Left lobe of liver (tissue), 2 donors: Measurements from ENCODE around the gene NTMT1. TPM values are rescaled to one million over a fixed set of nuclear protein-coding genes. Genes with fewer than 3 reads are reported as not detected.

Source experiments
- ATAC-seq: fragments of 200-7000 bp; cut with Tn5 transposase; one replicate; pipeline ENCODE4 v1.9.1; 2020; ENCODE audit warnings: mild to moderate bottlenecking, moderate library complexity
- DNase-seq: peaks from one replicate; pipeline ENCODE4 v3.0.0-alpha.2; 2020; ENCODE audit warnings: low spot score
- total RNA-seq: library from RNA; stranded (reverse); gene quantifications from one replicate; pipeline ENCODE4 v1.2.1, GENCODE V29; 2021
- donor health status: DM: no; HTN: no; CAD: no; lungs with moderate emphysema.
- donor health status: DM: no; HTN: yes; CAD: no.

The NTMT1 gene
- total RNA-seq, 1 donor from 2014 or later, result 19.9 TPM

- DNase-seq, result no peak
Observed at GRCh38 chr9:129672702-129673101, 46.7 kb downstream of the NTMT1 start.

GRCh38 chr9:129673602-129674001 lies 47.6 kb downstream of the NTMT1 start:
- ATAC-seq (no peak), DNase-seq (no peak)

More at GRCh38 chr9:129672702-129673101, 46.7 kb downstream of the NTMT1 start:
- no peak for ATAC-seq

- DNase-seq (no peak), ATAC-seq (no peak)
Observed at GRCh38 chr9:129674229-129674628, 48.3 kb downstream of the NTMT1 start.

- no peak for ATAC-seq
- DNase-seq, result no peak
Observed at GRCh38 chr9:129675620-129676019, 49.7 kb downstream of the NTMT1 start.

- no peak for ATAC-seq
- DNase-seq, result no peak
Observed at GRCh38 chr9:129676287-129676686, 50.3 kb downstream of the NTMT1 start.

- ATAC-seq, result no peak
- no peak for DNase-seq
Observed at GRCh38 chr9:129676975-129677374, 51.0 kb downstream of the NTMT1 start.

GRCh38 chr9:129677456-129677855 lies 51.5 kb downstream of the NTMT1 start:
- no peak for DNase-seq
- ATAC-seq, result no peak

- ATAC-seq, result no peak
- DNase-seq, result no peak
Observed at GRCh38 chr9:129678844-129679243, 52.9 kb downstream of the NTMT1 start.

GRCh38 chr9:129679537-129679936 lies 53.6 kb downstream of the NTMT1 start:
- ATAC-seq (no peak), DNase-seq (no peak)

- no peak for ATAC-seq
Observed at GRCh38 chr9:129681924-129682323, 56.0 kb downstream of the NTMT1 start.

GRCh38 chr9:129682381-129682780 lies 56.4 kb downstream of the NTMT1 start:
- DNase-seq (no peak), ATAC-seq (no peak)

More at GRCh38 chr9:129681924-129682323, 56.0 kb downstream of the NTMT1 start:
- no peak for DNase-seq

- ATAC-seq (no peak), DNase-seq (no peak)
Observed at GRCh38 chr9:129685220-129685932, 59.4 kb downstream of the NTMT1 start.

Other genes with a start within 250 kb of the NTMT1 start
- gene C9orf50, start 5.1 kb upstream of the NTMT1 start, total RNA-seq, result not detected
- 6.6 TPM for gene ASB6, start 16.0 kb downstream of the NTMT1 start, total RNA-seq
- gene PRRX2, start 39.5 kb downstream of the NTMT1 start, total RNA-seq, result not detected
- not detected for gene PTGES, start 126.9 kb downstream of the NTMT1 start, total RNA-seq
- 18.7 TPM for gene TOR1B, start 177.0 kb downstream of the NTMT1 start, total RNA-seq
- gene TOR1A, start 198.0 kb downstream of the NTMT1 start, total RNA-seq, result 17.8 TPM
- 27.7 TPM for gene C9orf78, start 209.1 kb downstream of the NTMT1 start, total RNA-seq
- 16.7 TPM for gene USP20, start 209.3 kb downstream of the NTMT1 start, total RNA-seq